Spleen (tissue), 7 donors: ENCODE results near the gene RUSC1.

Source experiments
- POLR2A ChIP-seq, 3 donors: fragments of 450-650 bp; IDR thresholded peaks; one replicate each; pipeline ENCODE4 v1.5.1; 2017; ENCODE audit warnings: antibody characterized with exemption in 3 of 3, mild to moderate bottlenecking in 1 of 3
- POLR2AphosphoS5 ChIP-seq, 3 donors: sonication (generic); formaldehyde crosslinking; IDR thresholded peaks; one replicate each; pipeline ENCODE4 v1.5.1; 2017; ENCODE audit warnings: antibody characterized with exemption in 3 of 3
- TF ChIP-seq, protein P1 (sequence below), 11 experiments: fragments of 200-600 bp in 7 of 11; fragments of 450-650 bp in 4 of 11; sonication (generic) in 4 of 11; IDR thresholded peaks in 8 of 11; conservative IDR thresholded peaks in 3 of 11; 1 replicate in 7 of 11; 2 replicates in 4 of 11; pipeline versions ENCODE4 v1.4.0 to v1.8.0; 2016 to 2021; ENCODE audit warnings: antibody characterized with exemption in 11 of 11, inconsistent platforms in 4 of 11, mild to moderate bottlenecking in 1 of 11
- donor health status: DM: no; HTN: no; CAD: no; lungs with moderate emphysema.
- donor health status: DM: no; HTN: no; CAD: no.
- donor health status: DM: no; HTN: no; CAD: no.

DNA sequence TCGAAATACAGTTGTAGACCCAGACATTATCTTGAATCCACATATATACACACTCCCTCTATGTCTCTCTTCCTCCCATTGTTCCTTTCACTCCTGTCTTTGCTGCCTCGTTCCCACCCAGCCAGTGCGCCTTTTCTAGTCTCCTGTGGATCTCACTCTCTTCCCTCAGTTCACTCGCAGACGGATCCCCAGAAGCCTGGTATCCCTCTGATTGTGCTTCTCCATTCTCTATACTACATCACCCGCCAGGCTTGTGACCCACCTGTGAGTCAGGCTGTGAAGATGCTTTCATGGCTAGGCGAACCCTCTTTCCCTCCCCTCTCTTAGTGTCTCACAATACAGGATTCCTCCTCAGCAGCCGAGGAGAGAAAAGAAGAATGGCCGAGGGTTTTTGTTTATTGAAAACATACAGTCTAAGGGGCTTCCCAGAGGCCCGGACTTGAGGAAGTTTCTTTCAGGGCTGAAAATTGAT lies 42.0 kb upstream of the RUSC1 start:
- TF ChIP-seq, protein P1, sequence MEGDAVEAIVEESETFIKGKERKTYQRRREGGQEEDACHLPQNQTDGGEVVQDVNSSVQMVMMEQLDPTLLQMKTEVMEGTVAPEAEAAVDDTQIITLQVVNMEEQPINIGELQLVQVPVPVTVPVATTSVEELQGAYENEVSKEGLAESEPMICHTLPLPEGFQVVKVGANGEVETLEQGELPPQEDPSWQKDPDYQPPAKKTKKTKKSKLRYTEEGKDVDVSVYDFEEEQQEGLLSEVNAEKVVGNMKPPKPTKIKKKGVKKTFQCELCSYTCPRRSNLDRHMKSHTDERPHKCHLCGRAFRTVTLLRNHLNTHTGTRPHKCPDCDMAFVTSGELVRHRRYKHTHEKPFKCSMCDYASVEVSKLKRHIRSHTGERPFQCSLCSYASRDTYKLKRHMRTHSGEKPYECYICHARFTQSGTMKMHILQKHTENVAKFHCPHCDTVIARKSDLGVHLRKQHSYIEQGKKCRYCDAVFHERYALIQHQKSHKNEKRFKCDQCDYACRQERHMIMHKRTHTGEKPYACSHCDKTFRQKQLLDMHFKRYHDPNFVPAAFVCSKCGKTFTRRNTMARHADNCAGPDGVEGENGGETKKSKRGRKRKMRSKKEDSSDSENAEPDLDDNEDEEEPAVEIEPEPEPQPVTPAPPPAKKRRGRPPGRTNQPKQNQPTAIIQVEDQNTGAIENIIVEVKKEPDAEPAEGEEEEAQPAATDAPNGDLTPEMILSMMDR (IDR thresholded peaks at IDR 0.05 in 8 of 11, conservative IDR thresholded peaks at IDR 0.05 in 3 of 11), result no peak
- TF ChIP-seq POLR2AphosphoS5 (IDR thresholded peaks at IDR 0.05), result no peak
- TF ChIP-seq POLR2A (IDR thresholded peaks at IDR 0.05), result no peak
